Measurements from ENCODE around the gene JARID2.
"Not testable (repeated sequence)": the region's sequence is repeated elsewhere in the genome, so short reads cannot be mapped to it uniquely, and the experiment has no call there.

The JARID2 gene

DNA sequence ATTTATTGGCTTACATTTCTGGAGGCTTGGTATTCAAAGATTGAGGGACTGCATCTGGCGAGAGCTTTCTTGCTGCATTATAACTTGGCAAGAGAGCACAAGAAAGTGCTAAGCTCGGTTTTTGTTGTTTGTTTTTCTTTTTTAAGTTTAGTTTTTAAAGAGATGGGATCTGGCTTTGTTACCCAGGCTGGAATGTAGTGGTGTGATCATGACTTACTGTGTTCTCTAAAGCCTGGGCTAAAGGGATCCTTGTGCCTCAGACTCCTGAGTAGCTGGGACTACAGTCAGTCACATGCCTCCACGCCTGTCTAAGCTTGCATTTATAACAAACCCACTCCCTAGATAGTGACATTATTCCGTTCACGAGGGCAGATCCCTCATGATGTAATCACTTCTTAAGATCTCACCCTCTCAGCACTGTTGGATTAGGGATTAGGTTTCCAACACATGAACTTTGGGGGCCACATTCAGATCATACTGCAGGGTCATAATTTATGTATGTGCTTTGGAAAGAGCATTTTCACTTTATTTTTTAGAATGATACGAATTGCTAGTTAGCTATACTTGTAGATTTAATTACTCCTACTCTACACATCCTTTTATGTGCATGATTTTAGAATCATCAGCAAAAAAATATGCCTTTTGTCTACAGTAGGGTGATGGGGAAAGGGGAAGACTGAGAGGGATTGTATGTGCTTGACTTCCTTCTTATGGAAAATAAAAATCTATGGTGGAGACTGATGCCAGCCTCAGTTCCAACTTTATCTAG is 167.8 kb downstream of the JARID2 start:
- no peak overlapping the region for H3K9ac ChIP-seq (ENCODE audit: low read length)
- no peak overlapping the region for H3K4me3 ChIP-seq (ENCODE audit: low read length)
- no peaks in the 10 kb centered on the region for H3K36me3 ChIP-seq (ENCODE audit: control insufficient read depth, insufficient read depth, low read length)
- H3K27me3 ChIP-seq (ENCODE audit: control insufficient read depth, insufficient read depth, low read length), result no peaks in the 10 kb centered on the region
- no peak overlapping the region for H3K27ac ChIP-seq (ENCODE audit: low read depth, low read length)
- no peaks in the 10 kb centered on the region for H3K4me1 ChIP-seq (ENCODE audit: control insufficient read depth, insufficient read depth, low read length)

DNA sequence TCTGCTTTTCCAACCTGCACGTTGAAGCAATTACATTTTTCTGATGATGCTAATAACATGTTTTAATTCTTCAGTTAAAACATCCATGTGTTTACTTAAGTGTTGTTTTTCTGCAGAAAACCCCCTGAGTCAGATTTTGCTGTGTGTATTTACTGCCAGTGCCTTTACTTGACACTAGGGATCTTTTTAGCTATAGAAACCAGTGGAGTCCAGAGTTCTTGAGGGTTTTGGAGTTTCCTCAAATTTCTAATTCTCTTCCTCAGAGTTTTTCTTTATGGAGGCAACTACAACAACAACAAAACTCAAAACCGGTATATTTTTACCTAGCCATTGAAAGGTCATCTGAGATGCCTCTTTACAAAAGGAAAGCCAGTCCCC is 168.4 kb downstream of the JARID2 start:
- Histone ChIP-seq H3K9ac (ENCODE audit: low read length) (no peak overlapping the region), H3K27me3 (ENCODE audit: control insufficient read depth, insufficient read depth, low read length) (no peaks in the 10 kb centered on the region), H3K4me1 (ENCODE audit: control insufficient read depth, insufficient read depth, low read length) (no peaks in the 10 kb centered on the region), H3K27ac (ENCODE audit: low read depth, low read length) (no peak overlapping the region), H3K4me3 (ENCODE audit: low read length) (no peak overlapping the region), H3K36me3 (ENCODE audit: control insufficient read depth, insufficient read depth, low read length) (no peaks in the 10 kb centered on the region)

GRCh38 chr6:15415622-15416021 is 169.8 kb downstream of the JARID2 start:
- H3K27me3 ChIP-seq (ENCODE audit: control insufficient read depth, insufficient read depth, low read length); H3K27ac ChIP-seq (ENCODE audit: low read depth, low read length); H3K4me3 ChIP-seq (ENCODE audit: low read length); H3K9ac ChIP-seq (ENCODE audit: low read length); H3K36me3 ChIP-seq (ENCODE audit: control insufficient read depth, insufficient read depth, low read length); H3K4me1 ChIP-seq (ENCODE audit: control insufficient read depth, insufficient read depth, low read length): not testable (repeated sequence)

DNA sequence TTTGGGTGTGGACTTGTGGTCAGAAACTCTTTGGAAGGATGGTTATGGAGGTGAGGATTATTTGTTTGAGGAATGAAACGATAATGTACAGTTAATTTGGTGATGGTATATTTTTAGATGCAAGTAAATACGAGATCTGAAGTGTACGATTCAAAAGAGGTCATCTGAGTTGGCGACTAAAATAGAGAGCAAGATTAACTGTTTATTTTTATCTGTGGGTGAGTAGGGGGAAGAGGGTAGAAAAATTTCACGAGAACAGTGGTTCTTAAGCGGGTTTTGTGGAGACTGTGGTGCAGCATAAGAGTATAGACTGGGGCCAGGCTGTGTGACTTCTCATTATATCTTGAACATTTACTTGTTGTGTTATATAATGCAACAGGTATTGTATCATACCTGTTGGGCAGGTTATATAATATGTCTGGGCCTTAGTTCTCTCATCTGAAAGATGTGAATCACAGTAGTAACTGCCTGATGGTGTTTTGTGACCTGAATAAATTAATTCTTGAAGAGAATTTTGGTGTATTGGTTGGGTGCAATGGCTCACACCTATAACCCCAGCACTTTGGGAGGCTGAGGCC is 171.2 kb downstream of the JARID2 start:
- H3K9ac ChIP-seq (ENCODE audit: low read length), result no peak overlapping the region
- no peaks in the 10 kb centered on the region for H3K36me3 ChIP-seq (ENCODE audit: control insufficient read depth, insufficient read depth, low read length)
- no peak overlapping the region for H3K4me3 ChIP-seq (ENCODE audit: low read length)
- no peak overlapping the region for H3K27ac ChIP-seq (ENCODE audit: low read depth, low read length)
- H3K4me1 ChIP-seq (ENCODE audit: control insufficient read depth, insufficient read depth, low read length), result no peaks in the 10 kb centered on the region
- no peaks in the 10 kb centered on the region for H3K27me3 ChIP-seq (ENCODE audit: control insufficient read depth, insufficient read depth, low read length)

- Histone ChIP-seq H3K4me1 (ENCODE audit: control insufficient read depth, insufficient read depth, low read length) (no peaks in the 10 kb centered on the region), H3K4me3 (ENCODE audit: low read length) (no peak overlapping the region), H3K9ac (ENCODE audit: low read length) (no peak overlapping the region), H3K27ac (ENCODE audit: low read depth, low read length) (no peak overlapping the region), H3K36me3 (ENCODE audit: control insufficient read depth, insufficient read depth, low read length) (no peaks in the 10 kb centered on the region), H3K27me3 (ENCODE audit: control insufficient read depth, insufficient read depth, low read length) (no peaks in the 10 kb centered on the region)
Measured at GRCh38 chr6:15417811-15418210, 171.9 kb downstream of the JARID2 start.

DNA sequence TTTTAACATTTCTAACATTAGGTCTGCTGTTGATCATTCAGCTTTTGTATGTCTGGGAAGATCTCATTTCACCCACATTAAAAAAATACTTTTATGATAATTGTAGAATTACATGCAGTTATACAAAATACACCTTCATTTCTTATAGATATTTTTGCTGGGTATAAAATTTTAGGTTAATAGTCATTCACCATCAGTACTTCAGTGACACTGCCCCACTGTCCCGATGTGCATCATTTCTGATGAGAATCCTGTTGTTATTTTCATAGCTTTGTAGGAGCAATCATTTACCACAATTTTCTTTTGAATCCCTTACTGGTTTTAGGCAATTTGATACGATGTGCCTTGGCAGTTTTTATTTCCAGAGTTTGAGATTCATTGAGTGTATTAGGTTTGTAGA is 173.6 kb downstream of the JARID2 start:
- Histone ChIP-seq H3K4me1 (ENCODE audit: control insufficient read depth, insufficient read depth, low read length) (no peaks in the 10 kb centered on the region), H3K27me3 (ENCODE audit: control insufficient read depth, insufficient read depth, low read length) (no peaks in the 10 kb centered on the region), H3K36me3 (ENCODE audit: control insufficient read depth, insufficient read depth, low read length) (no peaks in the 10 kb centered on the region), H3K4me3 (ENCODE audit: low read length) (no peak overlapping the region), H3K27ac (ENCODE audit: low read depth, low read length) (no peak overlapping the region), H3K9ac (ENCODE audit: low read length) (no peak overlapping the region)

DNA sequence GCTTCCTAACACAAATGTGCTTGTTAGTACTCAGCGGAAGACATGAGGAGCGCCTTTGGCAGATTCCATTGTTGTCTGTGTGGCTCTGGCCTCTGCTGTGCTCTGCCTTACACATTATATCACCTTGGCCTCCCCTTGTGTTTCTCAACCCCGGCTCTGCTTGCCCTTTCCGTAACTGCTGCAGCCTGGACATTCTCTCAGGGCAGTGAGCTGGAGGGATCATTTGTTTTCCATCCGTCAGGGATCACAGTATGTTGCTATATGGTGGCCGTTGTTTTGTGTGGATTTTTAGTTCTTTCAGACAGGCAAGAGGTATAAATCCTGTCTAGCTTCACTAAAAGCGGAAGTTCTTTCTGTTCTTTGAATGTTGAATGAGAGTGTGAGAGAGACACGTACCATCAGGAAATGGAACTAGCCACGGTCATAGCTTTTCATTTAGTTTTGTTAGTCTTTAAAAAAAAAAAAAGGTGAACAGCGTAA is 175.1 kb downstream of the JARID2 start:
- no peaks in the 10 kb centered on the region for H3K27me3 ChIP-seq (ENCODE audit: control insufficient read depth, insufficient read depth, low read length)
- H3K4me3 ChIP-seq (ENCODE audit: low read length), result no peak overlapping the region
- H3K9ac ChIP-seq (ENCODE audit: low read length), result no peak overlapping the region
- no peaks in the 10 kb centered on the region for H3K36me3 ChIP-seq (ENCODE audit: control insufficient read depth, insufficient read depth, low read length)
- H3K4me1 ChIP-seq (ENCODE audit: control insufficient read depth, insufficient read depth, low read length), result no peaks in the 10 kb centered on the region
- H3K27ac ChIP-seq (ENCODE audit: low read depth, low read length), result no peak overlapping the region

DNA sequence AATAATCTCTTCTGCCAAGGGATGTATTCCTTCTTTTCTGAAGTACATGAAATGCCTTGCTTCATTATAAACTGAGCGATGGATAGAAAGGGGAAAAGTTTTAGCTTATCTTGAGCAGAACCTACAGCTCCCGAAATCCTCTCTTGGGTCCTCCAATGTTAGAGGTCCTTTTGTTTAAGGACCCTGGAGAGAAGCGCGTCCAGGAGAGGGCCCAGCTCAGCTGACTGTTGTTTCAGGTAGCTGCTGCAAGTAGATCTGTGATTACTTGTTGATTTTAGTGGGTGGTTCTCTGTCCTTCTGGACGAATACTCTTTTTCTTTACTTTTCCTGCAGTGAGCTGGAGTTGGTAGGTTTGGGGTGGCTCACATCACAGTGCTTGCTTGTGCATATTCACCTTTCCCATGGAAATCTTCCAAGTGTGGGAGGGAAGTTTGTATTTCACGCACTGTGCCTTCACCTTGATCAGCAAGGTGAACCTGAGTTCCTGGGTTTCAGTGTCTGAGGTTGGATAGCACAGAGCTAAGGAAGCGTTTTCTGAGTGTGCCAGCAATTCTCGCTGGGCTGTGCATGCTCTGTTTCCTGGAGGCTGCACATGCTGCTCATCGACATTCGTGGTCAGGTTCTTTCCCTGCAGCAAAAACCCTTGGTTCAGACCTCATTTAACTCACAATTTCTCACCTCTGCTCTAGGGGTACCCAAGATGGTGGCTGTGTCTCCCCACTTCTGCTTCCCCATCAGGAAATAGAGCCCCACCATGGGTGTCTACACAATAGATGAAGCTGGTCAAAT is 176.3 kb downstream of the JARID2 start:
- Histone ChIP-seq H3K27ac (ENCODE audit: low read depth, low read length) (no peak overlapping the region), H3K9ac (ENCODE audit: low read length) (no peak overlapping the region), H3K4me1 (ENCODE audit: control insufficient read depth, insufficient read depth, low read length) (peaks cover 4% of the 10 kb centered on the region), H3K27me3 (ENCODE audit: control insufficient read depth, insufficient read depth, low read length) (no peaks in the 10 kb centered on the region), H3K4me3 (ENCODE audit: low read length) (no peak overlapping the region), H3K36me3 (ENCODE audit: control insufficient read depth, insufficient read depth, low read length) (no peaks in the 10 kb centered on the region)

DNA sequence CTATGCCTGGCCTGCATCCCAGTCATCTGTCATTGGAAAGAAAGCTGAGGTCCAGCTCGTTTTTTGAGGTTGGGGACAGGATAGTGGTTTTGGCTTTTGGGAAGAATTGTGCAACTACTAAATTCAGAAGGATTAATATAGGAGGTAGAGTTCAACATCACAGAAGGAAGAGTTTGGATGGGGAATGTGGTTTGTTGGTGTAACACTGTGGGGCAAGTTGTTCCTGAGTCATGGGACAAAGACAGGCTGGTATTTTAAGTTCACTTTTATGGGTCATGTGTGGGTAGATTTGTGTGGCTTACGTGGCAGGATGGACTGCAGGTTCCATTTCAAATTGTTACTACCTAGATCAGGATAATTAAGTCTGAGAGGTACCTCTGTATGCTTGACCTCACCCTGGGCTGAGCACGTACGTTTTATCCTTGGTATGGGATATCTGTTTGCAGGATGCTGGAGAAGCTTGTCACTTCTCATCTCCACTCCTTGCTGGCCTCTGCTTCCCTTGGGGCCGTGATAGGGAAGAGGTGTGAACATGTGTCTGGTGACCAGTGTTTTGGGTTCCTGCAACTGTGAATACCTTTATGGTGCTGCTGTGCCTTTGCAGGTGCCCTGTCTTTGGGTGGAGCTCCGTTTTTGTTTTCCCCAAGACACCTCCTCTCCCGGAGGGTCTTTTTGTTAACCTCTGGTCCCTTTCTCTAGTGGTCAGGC is 177.6 kb downstream of the JARID2 start:
- H3K9ac ChIP-seq (ENCODE audit: low read length), result no peak overlapping the region
- H3K27me3 ChIP-seq (ENCODE audit: control insufficient read depth, insufficient read depth, low read length), result no peaks in the 10 kb centered on the region
- H3K27ac ChIP-seq (ENCODE audit: low read depth, low read length), result no peak overlapping the region
- H3K36me3 ChIP-seq (ENCODE audit: control insufficient read depth, insufficient read depth, low read length), result no peaks in the 10 kb centered on the region
- no peak overlapping the region for H3K4me3 ChIP-seq (ENCODE audit: low read length)
- H3K4me1 ChIP-seq (ENCODE audit: control insufficient read depth, insufficient read depth, low read length), result peaks cover 4% of the 10 kb centered on the region

GRCh38 chr6:15425947-15426346 is 180.1 kb downstream of the JARID2 start:
- Histone ChIP-seq H3K9ac (ENCODE audit: low read length) (no peak overlapping the region), H3K36me3 (ENCODE audit: control insufficient read depth, insufficient read depth, low read length) (no peaks in the 10 kb centered on the region), H3K27ac (ENCODE audit: low read depth, low read length) (no peak overlapping the region), H3K4me3 (ENCODE audit: low read length) (no peak overlapping the region), H3K27me3 (ENCODE audit: control insufficient read depth, insufficient read depth, low read length) (no peaks in the 10 kb centered on the region), H3K4me1 (ENCODE audit: control insufficient read depth, insufficient read depth, low read length) (peaks cover 4% of the 10 kb centered on the region)

DNA sequence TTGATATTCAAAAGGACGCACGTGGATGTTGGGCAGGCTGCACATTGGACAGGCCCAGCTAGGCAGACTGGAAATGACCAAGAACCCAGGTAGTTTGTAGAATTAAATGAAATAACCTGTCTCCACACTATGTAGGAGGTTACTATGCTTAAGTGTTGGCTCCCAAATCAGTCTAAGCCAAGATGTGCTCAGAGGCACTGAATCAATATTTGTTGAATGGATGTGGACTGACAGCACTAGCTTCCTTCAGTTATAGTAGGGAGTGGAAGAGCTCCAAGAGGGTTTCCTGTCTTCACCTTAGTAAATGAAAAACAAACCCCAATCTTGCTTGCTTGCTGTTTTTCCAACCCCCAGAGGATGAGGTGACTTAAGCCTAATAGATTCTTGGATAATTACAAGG is 180.5 kb downstream of the JARID2 start:
- no peak overlapping the region for H3K27ac ChIP-seq (ENCODE audit: low read depth, low read length)
- H3K27me3 ChIP-seq (ENCODE audit: control insufficient read depth, insufficient read depth, low read length), result no peaks in the 10 kb centered on the region
- H3K4me1 ChIP-seq (ENCODE audit: control insufficient read depth, insufficient read depth, low read length), result peaks cover 8% of the 10 kb centered on the region
- H3K36me3 ChIP-seq (ENCODE audit: control insufficient read depth, insufficient read depth, low read length), result no peaks in the 10 kb centered on the region
- no peak overlapping the region for H3K4me3 ChIP-seq (ENCODE audit: low read length)
- no peak overlapping the region for H3K9ac ChIP-seq (ENCODE audit: low read length)

- Histone ChIP-seq H3K27ac (ENCODE audit: low read depth, low read length) (no peak overlapping the region), H3K27me3 (ENCODE audit: control insufficient read depth, insufficient read depth, low read length) (no peaks in the 10 kb centered on the region), H3K4me1 (ENCODE audit: control insufficient read depth, insufficient read depth, low read length) (peaks cover 8% of the 10 kb centered on the region), H3K9ac (ENCODE audit: low read length) (no peak overlapping the region), H3K4me3 (ENCODE audit: low read length) (no peak overlapping the region), H3K36me3 (ENCODE audit: control insufficient read depth, insufficient read depth, low read length) (no peaks in the 10 kb centered on the region)
Measured at GRCh38 chr6:15426901-15427300, 181.0 kb downstream of the JARID2 start.
